GM12874 (cell line): ENCODE measurements around the gene SKA1.

Experiments used
- TF ChIP-seq, protein P1 (sequence below): IDR thresholded peaks from 2 replicates; pipeline ENCODE4 v1.5.1; 2011; ENCODE audit warnings: low read depth, mild to moderate bottlenecking, control low read depth, low read length, moderate library complexity; ENCODE audit not compliant: insufficient read depth

SKA1 gene, protein sequence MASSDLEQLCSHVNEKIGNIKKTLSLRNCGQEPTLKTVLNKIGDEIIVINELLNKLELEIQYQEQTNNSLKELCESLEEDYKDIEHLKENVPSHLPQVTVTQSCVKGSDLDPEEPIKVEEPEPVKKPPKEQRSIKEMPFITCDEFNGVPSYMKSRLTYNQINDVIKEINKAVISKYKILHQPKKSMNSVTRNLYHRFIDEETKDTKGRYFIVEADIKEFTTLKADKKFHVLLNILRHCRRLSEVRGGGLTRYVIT

DNA sequence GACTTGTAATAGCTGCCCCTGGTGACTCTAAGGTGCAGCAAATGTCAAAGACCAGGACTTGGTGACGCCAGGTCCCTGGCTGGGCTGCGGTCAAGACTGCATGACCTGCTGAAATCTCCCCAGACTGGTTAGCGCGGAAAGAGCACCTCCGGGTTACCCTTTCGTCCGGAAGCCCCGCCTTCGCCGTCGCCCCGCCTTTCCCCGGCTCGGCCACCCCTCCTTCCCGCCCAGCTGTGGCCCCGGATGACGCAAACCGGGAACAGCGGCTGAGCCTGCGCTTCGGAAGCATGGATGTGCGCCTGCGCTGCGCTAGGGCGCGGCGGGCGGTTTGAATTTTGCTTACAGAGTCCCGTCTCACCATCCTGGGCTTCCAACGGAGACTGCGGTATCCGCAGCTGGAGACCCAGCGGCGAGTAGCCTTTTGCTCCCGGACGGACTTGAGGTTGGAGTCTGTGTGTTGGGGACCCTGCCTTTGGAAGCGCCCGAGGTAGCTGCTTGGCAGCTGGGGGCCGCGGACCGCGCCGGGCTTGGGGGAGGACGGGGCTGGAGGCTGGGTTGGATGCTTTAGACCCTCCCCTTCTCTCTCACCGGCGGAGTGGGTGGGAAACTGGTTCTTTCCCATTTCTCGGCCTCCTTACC lies at the start of gene SKA1:
SKA1 (plus strand) TSS at position 294 of the 639 bp plus-strand sequence. CDS start 785 bp downstream, outside the sequence.
- TF ChIP-seq, protein P1, sequence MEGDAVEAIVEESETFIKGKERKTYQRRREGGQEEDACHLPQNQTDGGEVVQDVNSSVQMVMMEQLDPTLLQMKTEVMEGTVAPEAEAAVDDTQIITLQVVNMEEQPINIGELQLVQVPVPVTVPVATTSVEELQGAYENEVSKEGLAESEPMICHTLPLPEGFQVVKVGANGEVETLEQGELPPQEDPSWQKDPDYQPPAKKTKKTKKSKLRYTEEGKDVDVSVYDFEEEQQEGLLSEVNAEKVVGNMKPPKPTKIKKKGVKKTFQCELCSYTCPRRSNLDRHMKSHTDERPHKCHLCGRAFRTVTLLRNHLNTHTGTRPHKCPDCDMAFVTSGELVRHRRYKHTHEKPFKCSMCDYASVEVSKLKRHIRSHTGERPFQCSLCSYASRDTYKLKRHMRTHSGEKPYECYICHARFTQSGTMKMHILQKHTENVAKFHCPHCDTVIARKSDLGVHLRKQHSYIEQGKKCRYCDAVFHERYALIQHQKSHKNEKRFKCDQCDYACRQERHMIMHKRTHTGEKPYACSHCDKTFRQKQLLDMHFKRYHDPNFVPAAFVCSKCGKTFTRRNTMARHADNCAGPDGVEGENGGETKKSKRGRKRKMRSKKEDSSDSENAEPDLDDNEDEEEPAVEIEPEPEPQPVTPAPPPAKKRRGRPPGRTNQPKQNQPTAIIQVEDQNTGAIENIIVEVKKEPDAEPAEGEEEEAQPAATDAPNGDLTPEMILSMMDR: no peak

DNA sequence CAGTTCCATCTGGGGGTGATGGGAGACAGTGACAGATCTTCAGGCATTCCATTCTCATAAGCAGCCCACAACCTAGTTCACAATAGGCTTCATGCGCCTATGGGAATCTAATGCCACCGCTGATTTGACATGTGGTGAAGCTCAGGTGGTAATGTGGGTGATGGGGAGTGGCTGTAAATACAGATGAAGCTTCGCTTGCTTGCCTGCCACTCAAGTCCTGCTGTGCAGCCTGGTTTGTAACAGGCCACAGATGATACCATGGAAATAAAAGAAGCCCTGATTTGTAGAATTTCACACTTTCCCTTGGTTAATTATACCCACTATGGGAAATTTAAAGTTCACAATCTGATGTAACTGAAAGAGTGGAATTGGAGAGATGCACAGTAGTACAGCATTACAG lies 46.9 kb upstream of the SKA1 start:
- TF ChIP-seq, protein P1: no peak

DNA sequence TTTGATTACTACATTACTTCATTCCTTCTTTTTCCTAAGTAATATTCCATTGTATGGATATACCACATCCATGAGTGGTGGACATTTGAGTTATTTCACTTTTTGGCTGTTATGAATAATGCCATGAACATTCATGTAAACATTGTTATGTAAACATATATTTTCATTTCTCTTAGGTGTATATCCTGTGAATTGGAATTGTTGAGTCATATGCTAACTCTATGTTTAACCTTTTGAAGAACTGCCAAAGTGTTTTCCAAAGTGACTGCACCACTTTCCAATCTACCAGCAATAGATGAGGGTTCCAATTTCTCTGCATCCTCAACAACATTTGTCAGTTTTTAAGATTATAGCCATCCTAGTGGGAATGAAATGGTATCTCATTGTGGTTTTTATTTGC lies 44.7 kb upstream of the SKA1 start:
- TF ChIP-seq, protein P1: no peak

DNA sequence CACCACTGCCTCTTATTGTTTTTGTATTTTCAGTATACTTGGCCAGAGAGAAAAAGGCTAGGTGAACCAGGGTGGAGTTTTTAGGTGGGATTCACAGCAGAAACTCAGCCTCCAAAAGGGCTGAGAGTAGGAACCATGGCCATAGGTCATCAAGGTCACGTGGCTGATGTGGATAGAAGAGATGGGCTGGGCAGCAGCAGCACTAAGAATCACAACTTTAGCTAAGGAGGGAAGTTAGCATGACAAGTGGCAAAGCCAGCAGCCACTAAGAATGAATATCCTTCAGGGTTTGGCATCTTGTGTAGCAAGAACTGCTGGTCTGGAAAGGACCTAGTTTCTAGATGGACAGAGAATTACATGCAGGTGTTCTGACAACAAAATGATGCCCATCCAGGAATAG lies 43.2 kb upstream of the SKA1 start:
- TF ChIP-seq, protein P1: no peak

DNA sequence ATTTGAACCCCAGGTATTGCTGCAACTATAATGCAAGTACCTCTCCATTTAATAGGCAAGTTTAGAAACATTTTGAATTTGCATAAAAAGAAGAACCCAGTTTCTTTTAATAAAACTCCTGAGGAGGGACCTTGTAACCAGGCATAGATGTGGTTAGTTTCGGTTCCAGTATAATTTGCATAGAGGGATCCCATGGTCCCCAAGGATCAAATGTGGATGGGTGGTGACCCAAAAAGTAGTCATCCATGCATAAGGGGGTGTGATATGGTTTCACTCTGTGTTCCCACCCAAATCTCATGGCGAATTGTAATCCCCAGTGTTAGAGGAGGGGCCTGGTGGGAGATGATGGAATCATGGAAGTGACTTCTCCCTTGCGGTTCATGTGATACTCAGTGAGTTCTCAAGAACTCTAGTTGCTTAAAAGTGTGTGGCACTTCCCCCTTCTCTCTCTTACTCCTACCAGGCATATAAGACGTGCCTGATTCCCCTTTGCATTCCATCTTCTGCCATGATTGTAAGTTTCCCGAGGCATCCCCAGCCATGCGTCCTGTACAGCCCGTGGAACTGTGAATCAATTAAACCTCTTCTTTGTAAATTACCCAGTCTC lies 40.2 kb upstream of the SKA1 start:
- TF ChIP-seq, protein P1: no peak

DNA sequence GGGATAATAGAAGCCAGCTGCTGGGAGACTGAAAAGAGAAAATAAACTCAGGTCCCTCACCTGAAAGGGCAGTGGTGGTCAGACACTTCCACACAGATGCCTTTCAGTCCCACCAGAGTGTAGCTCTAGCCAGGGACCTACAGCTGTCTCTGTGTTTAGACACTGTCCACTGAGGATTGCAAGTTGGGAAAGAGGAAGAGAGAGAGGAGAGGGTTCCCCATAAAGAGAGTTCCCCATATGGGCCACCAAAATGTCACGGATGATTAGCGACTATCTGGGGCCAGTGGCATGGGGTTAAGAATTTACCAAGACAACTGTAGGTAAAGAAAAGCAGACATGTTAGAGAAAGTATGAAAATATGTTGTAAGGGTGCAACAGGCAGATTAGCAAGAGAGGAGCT lies 36.7 kb upstream of the SKA1 start:
- TF ChIP-seq, protein P1: no peak

DNA sequence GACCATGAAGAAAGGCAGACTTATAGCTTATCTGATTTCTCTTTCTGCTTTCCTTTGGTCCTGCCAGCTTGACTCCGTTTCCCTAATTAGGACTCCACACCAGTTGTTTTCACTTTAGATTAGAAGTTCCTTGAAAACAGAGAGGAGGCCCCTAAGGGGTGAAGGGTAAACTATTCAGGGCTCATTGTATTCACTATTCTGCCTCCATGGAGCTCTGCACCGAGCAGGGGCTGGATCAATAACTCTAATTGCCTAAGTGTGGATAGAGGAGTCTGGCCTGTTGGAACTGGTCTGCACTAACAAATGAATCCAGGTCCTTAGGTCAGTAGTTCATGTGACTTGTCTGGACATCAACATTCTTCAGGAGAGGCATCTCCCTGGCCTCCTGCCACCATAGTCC lies 36.1 kb upstream of the SKA1 start:
- TF ChIP-seq, protein P1: no peak
